ENCODE measurements around the gene CAMKK2.
"Not testable (repeated sequence)": the region's sequence is repeated elsewhere in the genome, so short reads cannot be mapped to it uniquely, and the experiment has no call there.

Gene CAMKK2

GRCh38 chr12:121202407-121203355, 93.8 kb downstream of the CAMKK2 start:
- H3K79me1 ChIP-seq (ENCODE audit: low read length) = no peaks in the 10 kb centered on the region
- no peak overlapping the region for H3K23ac ChIP-seq (ENCODE audit: low read length)
- no peak overlapping the region for H4K12ac ChIP-seq (ENCODE audit: low read depth, low read length)
- no peak overlapping the region for H2BK12ac ChIP-seq (ENCODE audit: low read length)
- no peak overlapping the region for H2AK5ac ChIP-seq (ENCODE audit: low read length)
- H2AFZ ChIP-seq (ENCODE audit: insufficient read depth, low read length, poor library complexity) = no peak overlapping the region
- no peak overlapping the region for H4K91ac ChIP-seq (ENCODE audit: low read depth, low read length)
- H3K27ac ChIP-seq (ENCODE audit: low read depth, low read length) = no peak overlapping the region
- H2BK5ac ChIP-seq (ENCODE audit: low read depth, low read length, poor library complexity) = no peak overlapping the region
- no peaks in the 10 kb centered on the region for H3K79me2 ChIP-seq (ENCODE audit: control insufficient read depth, insufficient read depth, low read length, poor library complexity)
- H3K14ac ChIP-seq (ENCODE audit: low read length) = no peak overlapping the region
- no peak overlapping the region for H3K4me3 ChIP-seq (ENCODE audit: low read depth, low read length)
- no peak for DNase-seq
- H3K4me1 ChIP-seq (ENCODE audit: control insufficient read depth in 1 of 2, insufficient read depth in 2 of 2, low read length in 2 of 2) = no peaks in the 10 kb centered on the region
- no peak overlapping the region for H3K18ac ChIP-seq (ENCODE audit: low read length)
- H3K27me3 ChIP-seq (ENCODE audit: insufficient read depth, low read length) = no peaks in the 10 kb centered on the region
- no CpG with 5 or more reads among the region's 14 CpGs for WGBS (ENCODE audit: extremely low coverage, insufficient coverage, insufficient read length)
- H3K4ac ChIP-seq (ENCODE audit: low read depth, low read length) = no peak overlapping the region
- no peak overlapping the region for H3K9ac ChIP-seq (ENCODE audit: low read length)
- no peak overlapping the region for H3K4me2 ChIP-seq (ENCODE audit: low read length)
- H3K36me3 ChIP-seq (ENCODE audit: control insufficient read depth in 1 of 2, insufficient read depth in 2 of 2, low read length in 2 of 2) = no peaks in the 10 kb centered on the region
- H4K8ac ChIP-seq (ENCODE audit: low read depth, low read length) = no peak overlapping the region
- H3K9me3 ChIP-seq (ENCODE audit: insufficient read depth, low read depth, low read length) = no peaks in the 10 kb centered on the region
- no peak overlapping the region for H2BK120ac ChIP-seq (ENCODE audit: insufficient read depth, low read length, poor library complexity)

GRCh38 chr12:121201140-121201539, 95.4 kb downstream of the CAMKK2 start:
- not testable (repeated sequence) for H3K27ac ChIP-seq (ENCODE audit: low read depth, low read length); H4K8ac ChIP-seq (ENCODE audit: low read depth, low read length); H3K79me2 ChIP-seq (ENCODE audit: control insufficient read depth, insufficient read depth, low read length, poor library complexity); H3K18ac ChIP-seq (ENCODE audit: low read length); H3K14ac ChIP-seq (ENCODE audit: low read length); H2BK5ac ChIP-seq (ENCODE audit: low read depth, low read length, poor library complexity); H3K36me3 ChIP-seq (ENCODE audit: control insufficient read depth in 1 of 2, insufficient read depth in 2 of 2, low read length in 2 of 2); H2AK5ac ChIP-seq (ENCODE audit: low read length); H3K4me1 ChIP-seq (ENCODE audit: control insufficient read depth in 1 of 2, insufficient read depth in 2 of 2, low read length in 2 of 2); DNase-seq; H3K4me3 ChIP-seq (ENCODE audit: low read depth, low read length); H3K27me3 ChIP-seq (ENCODE audit: insufficient read depth, low read length); H3K79me1 ChIP-seq (ENCODE audit: low read length); H3K4me2 ChIP-seq (ENCODE audit: low read length); H2BK120ac ChIP-seq (ENCODE audit: insufficient read depth, low read length, poor library complexity); H2BK12ac ChIP-seq (ENCODE audit: low read length); H4K91ac ChIP-seq (ENCODE audit: low read depth, low read length); H2AFZ ChIP-seq (ENCODE audit: insufficient read depth, low read length, poor library complexity); H3K9me3 ChIP-seq (ENCODE audit: insufficient read depth, low read depth, low read length); H3K4ac ChIP-seq (ENCODE audit: low read depth, low read length); H3K23ac ChIP-seq (ENCODE audit: low read length); H4K12ac ChIP-seq (ENCODE audit: low read depth, low read length); H3K9ac ChIP-seq (ENCODE audit: low read length)
- WGBS (ENCODE audit: extremely low coverage, insufficient coverage, insufficient read length) = no CpG with 5 or more reads among the region's 6 CpGs

- Histone ChIP-seq H2AFZ (ENCODE audit: insufficient read depth, low read length, poor library complexity) (no peak overlapping the region), H3K4me2 (ENCODE audit: low read length) (no peak overlapping the region), H3K4me3 (ENCODE audit: low read depth, low read length) (no peak overlapping the region), H4K8ac (ENCODE audit: low read depth, low read length) (no peak overlapping the region), H2AK5ac (ENCODE audit: low read length) (no peak overlapping the region), H3K9me3 (ENCODE audit: insufficient read depth, low read depth, low read length) (no peaks in the 10 kb centered on the region), H3K4me1 (ENCODE audit: control insufficient read depth in 1 of 2, insufficient read depth in 2 of 2, low read length in 2 of 2) (no peaks in the 10 kb centered on the region), H2BK12ac (ENCODE audit: low read length) (no peak overlapping the region), H3K27ac (ENCODE audit: low read depth, low read length) (no peak overlapping the region), H3K36me3 (ENCODE audit: control insufficient read depth in 1 of 2, insufficient read depth in 2 of 2, low read length in 2 of 2) (no peaks in the 10 kb centered on the region), H3K9ac (ENCODE audit: low read length) (no peak overlapping the region), H3K79me1 (ENCODE audit: low read length) (no peaks in the 10 kb centered on the region), H4K91ac (ENCODE audit: low read depth, low read length) (no peak overlapping the region), H2BK120ac (ENCODE audit: insufficient read depth, low read length, poor library complexity) (no peak overlapping the region), H3K14ac (ENCODE audit: low read length) (no peak overlapping the region), H3K23ac (ENCODE audit: low read length) (no peak overlapping the region), H3K27me3 (ENCODE audit: insufficient read depth, low read length) (no peaks in the 10 kb centered on the region), H3K4ac (ENCODE audit: low read depth, low read length) (no peak overlapping the region), H3K79me2 (ENCODE audit: control insufficient read depth, insufficient read depth, low read length, poor library complexity) (no peaks in the 10 kb centered on the region), H3K18ac (ENCODE audit: low read length) (no peak overlapping the region), H4K12ac (ENCODE audit: low read depth, low read length) (no peak overlapping the region), H2BK5ac (ENCODE audit: low read depth, low read length, poor library complexity) (no peak overlapping the region)
- no CpG with 5 or more reads among the region's 7 CpGs for WGBS (ENCODE audit: extremely low coverage, insufficient coverage, insufficient read length)
- DNase-seq = no peak
These were observed 97.6 kb downstream of the CAMKK2 start for GRCh38 chr12:121198949-121199348.

GRCh38 chr12:121196902-121197301, 99.6 kb downstream of the CAMKK2 start:
- Histone ChIP-seq H3K4ac (ENCODE audit: low read depth, low read length) (no peak overlapping the region), H3K9ac (ENCODE audit: low read length) (no peak overlapping the region)
- no CpG with 5 or more reads among the region's 6 CpGs for WGBS (ENCODE audit: extremely low coverage, insufficient coverage, insufficient read length)

More at GRCh38 chr12:121196902-121197301, 99.6 kb downstream of the CAMKK2 start:
- Histone ChIP-seq H2BK12ac (ENCODE audit: low read length) (no peak overlapping the region), H3K14ac (ENCODE audit: low read length) (no peak overlapping the region), H4K12ac (ENCODE audit: low read depth, low read length) (no peak overlapping the region), H3K23ac (ENCODE audit: low read length) (no peak overlapping the region), H3K4me1 (ENCODE audit: control insufficient read depth in 1 of 2, insufficient read depth in 2 of 2, low read length in 2 of 2) (no peaks in the 10 kb centered on the region), H3K79me2 (ENCODE audit: control insufficient read depth, insufficient read depth, low read length, poor library complexity) (no peaks in the 10 kb centered on the region), H4K91ac (ENCODE audit: low read depth, low read length) (no peak overlapping the region), H2BK120ac (ENCODE audit: insufficient read depth, low read length, poor library complexity) (no peak overlapping the region), H3K27ac (ENCODE audit: low read depth, low read length) (no peak overlapping the region), H3K27me3 (ENCODE audit: insufficient read depth, low read length) (no peaks in the 10 kb centered on the region), H3K79me1 (ENCODE audit: low read length) (no peaks in the 10 kb centered on the region), H2AFZ (ENCODE audit: insufficient read depth, low read length, poor library complexity) (no peak overlapping the region), H3K36me3 (ENCODE audit: control insufficient read depth in 1 of 2, insufficient read depth in 2 of 2, low read length in 2 of 2) (no peaks in the 10 kb centered on the region), H2BK5ac (ENCODE audit: low read depth, low read length, poor library complexity) (no peak overlapping the region), H4K8ac (ENCODE audit: low read depth, low read length) (no peak overlapping the region), H3K9me3 (ENCODE audit: insufficient read depth, low read depth, low read length) (no peaks in the 10 kb centered on the region), H2AK5ac (ENCODE audit: low read length) (no peak overlapping the region), H3K18ac (ENCODE audit: low read length) (no peak overlapping the region), H3K4me2 (ENCODE audit: low read length) (no peak overlapping the region), H3K4me3 (ENCODE audit: low read depth, low read length) (no peak overlapping the region)
- DNase-seq = peak; percentile 38 to 58

All from trophoblast cell (in vitro differentiated cells and primary cell).